HG03571 (cell line): ENCODE results near the gene CCDC93.
A peak's percentile ranks its signal among the peaks of the same experiment; 100 is the strongest.

Source experiments
- ATAC-seq: cut with Tn5 transposase; IDR thresholded peaks from one replicate; pipeline ENCODE4 v1.9.1; 2021; ENCODE audit not compliant: unreplicated experiment

The CCDC93 gene, protein sequence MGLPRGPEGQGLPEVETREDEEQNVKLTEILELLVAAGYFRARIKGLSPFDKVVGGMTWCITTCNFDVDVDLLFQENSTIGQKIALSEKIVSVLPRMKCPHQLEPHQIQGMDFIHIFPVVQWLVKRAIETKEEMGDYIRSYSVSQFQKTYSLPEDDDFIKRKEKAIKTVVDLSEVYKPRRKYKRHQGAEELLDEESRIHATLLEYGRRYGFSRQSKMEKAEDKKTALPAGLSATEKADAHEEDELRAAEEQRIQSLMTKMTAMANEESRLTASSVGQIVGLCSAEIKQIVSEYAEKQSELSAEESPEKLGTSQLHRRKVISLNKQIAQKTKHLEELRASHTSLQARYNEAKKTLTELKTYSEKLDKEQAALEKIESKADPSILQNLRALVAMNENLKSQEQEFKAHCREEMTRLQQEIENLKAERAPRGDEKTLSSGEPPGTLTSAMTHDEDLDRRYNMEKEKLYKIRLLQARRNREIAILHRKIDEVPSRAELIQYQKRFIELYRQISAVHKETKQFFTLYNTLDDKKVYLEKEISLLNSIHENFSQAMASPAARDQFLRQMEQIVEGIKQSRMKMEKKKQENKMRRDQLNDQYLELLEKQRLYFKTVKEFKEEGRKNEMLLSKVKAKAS

DNA sequence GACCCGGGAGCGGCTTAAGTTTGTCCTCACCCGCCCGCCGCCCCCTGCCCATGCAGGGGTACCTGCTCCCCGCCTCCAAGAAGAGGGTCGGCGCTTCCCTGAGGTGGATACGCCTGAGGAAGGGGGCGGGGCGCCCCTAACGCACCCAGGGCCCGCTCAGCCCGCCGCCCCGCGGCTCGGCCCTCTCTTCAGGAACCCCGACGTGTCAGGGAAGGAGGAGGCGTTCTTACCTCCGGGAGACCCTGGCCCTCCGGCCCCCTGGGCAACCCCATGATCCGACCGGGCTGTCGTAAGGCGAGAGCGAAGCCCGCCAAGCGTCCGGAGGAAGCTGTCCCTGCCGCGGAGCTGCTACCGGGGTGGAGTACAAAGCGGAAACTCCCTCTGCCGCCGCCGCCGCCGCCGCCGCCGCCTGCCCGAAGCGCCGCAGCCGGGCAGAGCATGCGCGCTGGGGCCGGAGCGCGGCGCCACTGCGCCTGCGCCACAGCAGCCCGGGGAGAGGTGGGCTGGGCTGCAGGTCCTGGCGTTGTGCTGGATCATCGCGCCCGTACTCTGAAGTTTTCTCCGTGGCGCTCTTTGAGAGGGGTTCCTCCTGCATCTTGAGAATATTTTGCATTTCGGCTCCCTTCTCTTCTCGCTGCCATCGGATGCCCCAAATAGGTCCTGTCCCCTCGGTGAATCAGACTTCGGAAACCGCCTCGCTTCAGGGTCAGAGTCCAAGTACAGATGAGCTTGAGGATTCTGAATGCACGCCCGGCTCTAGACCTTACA, at the start of gene CCDC93:
Gene CCDC93 (minus strand): TSS at position 347 of the 768 bp plus-strand sequence. CDS start 75 bp downstream, at position 272.
- peak; percentile 90 for ATAC-seq

DNA sequence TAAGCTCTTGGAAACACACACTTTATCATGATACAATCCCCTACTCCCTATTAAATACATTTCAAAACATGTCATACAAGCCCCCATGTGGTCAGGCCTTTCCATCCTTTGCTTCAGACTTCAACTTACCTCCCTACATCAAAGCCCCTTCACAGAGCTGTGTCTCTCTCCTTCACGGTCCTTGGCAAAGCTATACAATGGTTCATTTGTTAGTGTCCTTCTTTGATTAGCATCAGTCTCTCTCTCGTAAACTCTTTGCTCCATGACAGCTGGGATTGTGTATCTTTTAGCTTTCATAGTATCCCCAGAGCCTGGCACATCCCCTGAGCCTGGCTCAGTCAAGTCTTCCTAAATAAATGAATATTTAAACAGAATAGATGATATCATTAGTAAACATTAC, 48.8 kb upstream of the CCDC93 start:
- ATAC-seq, result no peak

DNA sequence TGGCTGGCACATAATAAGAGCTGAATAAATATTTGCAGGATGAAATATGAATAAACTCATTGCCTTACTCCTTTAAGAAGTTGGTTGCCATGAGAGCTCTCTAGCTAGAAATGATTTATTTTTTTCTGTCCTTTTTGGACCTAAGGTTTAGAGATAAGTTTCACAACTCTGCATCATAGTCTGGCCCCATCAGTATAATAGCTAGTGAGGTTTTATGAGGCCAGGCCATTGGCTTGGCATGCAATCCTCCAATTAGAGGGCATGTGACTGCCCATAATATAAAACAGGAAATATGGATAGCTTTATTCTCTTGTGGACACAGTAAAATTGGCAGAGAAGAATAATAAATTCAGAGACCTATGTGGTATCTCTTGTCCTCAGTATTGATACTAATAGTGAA, 48.2 kb upstream of the CCDC93 start:
- ATAC-seq, result no peak

DNA sequence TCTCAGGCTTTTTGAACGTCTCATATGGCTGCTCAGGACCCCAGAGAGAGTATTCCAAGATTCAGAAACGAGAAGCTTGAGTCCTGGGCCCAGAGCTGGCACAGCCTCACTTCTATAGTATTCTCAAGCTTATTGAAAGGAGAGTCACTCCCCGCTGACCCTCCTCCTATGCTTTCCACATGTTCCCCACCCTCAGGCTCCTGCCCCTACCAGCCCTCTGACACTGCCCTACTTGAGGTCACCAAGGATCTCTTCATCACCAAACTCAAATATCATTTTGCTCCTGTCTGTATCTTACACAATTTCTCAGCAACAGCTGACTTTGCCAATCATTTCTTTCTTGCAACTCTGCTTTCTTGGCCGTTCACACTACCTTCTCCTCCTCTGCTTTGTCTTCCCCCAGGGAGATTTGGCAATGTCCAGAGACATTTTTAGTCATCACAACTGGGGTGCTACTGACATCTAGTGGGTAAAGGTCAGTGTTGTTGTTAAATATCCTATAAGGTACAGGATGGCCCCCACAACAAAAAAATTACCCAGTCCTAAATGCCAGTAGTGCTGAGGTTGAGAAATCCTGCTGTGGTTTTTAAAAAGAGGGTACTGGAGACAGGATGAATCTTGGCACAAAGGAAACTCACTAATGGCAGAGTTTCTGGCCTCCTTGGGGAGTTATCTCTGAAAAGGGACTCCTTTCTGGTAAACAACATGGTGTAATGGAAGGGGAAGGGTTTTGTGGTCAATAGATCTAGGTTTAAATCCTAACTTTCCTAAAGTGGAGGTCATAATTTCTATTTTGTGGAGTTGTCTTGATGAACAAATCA, 47.5 kb upstream of the CCDC93 start:
- peak; percentile 66 for ATAC-seq

DNA sequence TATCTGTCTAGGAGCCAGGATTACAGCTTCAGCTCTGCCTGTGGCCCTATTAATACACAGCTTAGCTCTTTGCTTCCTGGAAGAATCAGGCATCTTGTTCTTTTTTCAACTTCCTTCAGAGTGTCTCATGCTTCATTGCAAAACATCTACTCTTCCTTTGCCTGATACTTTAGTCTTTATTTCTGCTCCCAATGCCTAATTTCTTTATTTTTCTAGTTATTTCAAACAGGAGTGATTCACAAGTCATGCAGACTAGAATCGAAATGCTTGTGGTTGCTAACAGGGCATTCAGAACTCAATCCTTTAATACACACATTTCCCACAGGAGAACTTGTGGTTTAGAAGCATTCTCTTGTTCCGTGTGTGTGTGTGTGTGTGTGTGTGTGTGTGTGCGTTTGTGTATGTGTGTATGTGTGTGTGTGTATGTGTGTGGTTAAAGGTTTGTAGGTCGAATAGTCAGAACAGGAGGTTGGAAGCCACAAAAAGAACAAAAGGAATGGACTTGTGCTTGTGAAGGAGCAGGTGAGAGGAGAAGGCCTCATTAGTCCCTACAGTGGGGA, 46.1 kb upstream of the CCDC93 start:
- ATAC-seq, result no peak

DNA sequence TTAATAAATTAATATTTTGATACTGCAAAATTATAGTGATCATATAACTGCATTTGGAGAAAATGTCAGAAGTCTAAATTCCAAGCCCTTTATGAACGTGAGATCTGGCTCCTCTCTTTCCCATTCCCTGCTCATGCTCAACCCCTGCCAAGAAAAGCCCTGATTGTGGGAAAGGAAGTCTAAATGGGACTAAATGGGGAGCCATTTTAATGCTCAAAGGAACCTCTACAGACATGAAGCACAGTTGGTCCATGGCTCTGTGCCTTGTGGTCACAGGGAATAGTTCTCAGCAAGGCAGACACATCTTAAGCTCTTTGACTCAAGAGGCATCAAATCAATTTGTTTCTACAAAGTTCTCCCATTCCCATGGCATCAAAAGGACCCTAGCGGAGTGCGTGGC, 45.1 kb upstream of the CCDC93 start:
- no peak for ATAC-seq

DNA sequence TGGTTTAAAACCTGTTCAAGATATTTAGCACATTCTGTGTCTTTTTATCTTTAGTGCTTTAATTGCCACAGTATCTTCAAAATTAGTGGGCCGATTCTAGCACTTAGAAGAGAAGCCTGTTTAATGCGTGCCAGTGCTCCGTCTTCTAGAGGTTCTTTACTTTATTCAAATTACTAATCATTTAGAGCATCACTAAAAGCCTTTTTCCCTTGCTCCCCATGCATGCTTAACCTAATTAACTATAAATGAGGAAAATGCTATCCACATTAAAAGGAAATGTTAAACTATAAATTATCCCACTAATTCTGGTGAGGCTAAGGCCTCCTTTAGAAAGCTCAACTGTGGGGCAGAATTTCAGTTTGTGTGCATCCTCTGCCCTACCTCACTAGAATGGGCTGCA, 42.9 kb upstream of the CCDC93 start:
- ATAC-seq, result no peak

DNA sequence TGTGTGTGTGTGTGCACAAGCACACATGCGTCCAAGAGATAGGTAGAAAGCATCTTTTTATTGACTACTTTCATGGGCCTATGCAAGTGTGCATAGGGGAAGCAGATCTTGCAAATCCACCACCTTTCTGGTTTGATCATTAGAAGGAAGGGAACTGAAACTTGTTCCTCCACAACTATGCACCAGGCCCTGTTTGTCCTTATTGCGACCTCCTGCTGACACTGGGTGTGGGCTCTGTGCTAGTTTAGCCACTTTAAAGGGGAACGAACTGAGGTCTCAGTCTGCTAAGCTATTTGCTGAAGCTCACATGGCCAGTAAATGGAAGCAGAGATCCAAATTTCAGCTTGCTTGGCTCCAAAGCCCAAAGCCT, 42.3 kb upstream of the CCDC93 start:
- ATAC-seq, result peak; percentile 92

DNA sequence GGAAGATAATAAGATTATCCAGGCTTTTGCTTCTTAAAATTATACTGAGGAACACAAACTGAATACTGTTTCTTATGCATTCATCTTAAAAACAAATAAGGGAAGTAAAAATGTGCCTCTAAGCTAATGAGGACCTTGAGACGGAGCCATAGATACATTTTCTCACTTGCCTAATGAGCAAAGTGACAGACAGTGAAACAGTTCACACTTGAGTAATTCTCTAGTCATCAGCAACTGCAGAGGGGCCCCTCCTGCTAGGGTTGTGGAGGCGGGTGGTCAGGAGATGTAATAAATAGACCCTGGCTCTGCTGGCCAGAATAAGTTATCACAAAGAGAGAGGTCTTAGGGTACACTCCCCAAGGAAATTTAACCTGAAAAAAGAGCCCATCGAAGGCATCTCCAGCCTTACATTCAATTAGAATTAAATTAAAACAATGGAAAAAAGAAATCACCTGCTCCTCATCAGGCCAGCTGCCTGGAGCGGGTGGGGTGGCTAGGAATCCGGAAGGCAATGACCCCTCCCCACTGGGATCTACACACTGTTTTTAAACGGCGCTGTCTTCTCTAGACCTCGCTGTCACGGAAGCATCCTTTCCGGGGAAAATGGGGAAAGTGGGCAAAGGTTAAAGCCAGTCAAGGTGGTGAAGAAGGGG, 41.8 kb upstream of the CCDC93 start:
- peak; percentile 74 for ATAC-seq

DNA sequence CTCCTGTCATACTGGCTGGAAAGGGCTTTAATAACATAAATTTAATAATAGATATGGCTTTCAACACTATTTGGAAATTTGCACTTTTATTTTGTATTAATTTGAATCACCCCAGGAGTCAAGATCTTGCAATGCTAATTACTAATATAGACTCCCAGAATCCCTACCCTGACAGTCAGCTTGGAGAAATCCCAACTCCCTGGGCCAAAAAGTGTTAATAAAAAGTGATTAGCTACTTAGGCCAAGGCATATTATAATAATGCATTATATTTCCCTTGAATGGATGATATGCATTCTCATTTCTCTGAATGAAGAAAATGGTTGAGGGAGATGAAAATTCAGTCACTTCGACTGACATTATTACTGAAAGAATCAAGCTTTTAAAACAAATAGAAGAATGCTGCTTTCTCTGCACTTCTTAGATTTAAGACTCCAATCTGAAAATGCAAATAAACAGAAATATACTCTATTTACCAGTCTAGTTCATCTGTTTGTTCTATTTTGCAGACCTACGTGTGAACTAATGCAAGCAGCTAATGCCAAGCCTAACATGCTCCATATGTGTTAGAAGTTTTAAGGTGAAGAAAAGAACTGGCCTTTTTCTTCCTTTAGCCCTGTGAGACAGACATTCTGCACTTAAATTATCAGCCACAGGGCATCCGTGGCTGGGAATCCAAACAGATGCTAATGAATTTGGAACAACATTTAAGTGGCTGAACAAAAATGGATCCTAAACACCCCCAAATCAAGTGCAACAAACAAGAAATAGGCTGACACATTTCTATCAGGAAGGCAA, 40.5 kb upstream of the CCDC93 start:
- no peak for ATAC-seq

DNA sequence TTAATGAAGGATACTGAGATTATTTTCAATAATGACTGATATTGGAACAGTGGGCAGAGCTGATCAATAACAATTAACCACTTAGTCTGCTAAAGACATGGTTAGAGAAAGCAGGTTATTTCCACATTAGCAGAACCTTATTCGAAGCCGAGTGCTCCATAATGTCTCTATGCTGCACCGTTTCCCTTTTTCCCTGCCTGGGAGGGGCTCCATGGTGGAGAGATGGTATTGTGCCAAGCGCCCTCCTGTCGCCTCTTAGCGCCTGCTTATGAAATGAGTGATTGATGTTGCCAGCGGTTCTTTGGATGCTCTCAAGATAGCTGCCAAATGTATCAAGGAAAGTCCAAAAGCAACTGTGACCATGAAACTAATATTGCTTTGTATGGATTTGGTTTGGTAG, 39.8 kb upstream of the CCDC93 start:
- no peak for ATAC-seq

DNA sequence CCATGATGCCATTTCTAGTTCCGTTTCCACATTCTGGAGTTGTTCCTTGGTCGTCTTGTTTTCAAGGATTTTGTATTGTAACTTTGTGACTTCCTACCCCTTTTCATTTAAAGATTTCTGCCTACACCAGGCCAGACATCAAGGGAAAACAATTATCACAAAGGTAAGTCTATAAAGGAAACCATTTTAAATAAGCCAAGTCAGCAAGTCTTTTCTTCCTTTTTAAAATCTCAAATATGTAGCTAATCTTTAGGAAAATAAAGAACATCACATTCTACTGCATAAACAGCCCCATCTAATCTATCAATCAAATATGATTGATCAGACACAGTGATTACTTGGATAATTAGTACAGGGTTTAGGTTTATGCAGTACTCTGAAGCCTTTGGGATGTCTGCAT, 38.6 kb upstream of the CCDC93 start:
- ATAC-seq, result no peak

DNA sequence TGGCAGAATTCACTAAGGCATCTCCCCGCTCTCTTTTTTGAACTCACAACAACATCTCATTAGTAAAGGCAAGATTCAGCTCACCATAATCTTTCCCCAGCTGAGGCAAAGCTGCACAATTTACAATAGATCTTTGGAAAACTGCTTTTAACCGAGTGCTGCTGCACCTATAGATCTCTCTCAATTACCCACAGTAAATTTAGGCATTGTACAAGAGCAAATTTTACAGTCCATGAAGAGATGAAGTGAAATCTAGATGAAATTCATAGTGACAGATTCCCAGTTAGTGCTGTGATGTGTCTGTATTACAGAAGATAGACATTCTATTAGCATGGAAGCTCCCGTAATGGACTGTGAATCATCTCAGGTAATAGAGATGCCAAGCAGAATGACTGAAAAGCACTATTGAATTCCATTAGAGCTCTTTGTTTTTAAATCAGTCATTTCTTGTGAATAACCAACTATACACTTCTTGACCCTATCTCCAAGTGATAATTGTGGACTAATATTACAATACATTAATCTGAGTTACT, 38.0 kb upstream of the CCDC93 start:
- ATAC-seq, result no peak

DNA sequence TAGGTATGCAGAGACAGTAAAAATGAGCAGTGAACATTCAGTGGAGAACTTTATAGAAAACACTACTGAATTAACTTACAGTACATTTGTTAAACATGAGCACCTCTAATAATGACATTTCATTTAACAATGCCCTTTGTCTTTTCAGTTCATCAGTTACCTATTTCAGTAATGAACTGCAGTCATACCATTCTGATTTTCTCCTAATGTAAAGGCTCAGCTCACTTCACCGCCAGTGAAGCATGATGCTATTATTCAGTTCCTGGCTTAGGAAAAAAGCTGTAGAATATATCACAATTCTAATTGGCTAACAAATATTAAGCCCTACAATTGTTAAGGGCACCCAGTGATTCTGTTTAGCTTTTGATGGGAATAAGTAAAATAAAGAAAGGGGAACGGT, 37.1 kb upstream of the CCDC93 start:
- ATAC-seq, result no peak

DNA sequence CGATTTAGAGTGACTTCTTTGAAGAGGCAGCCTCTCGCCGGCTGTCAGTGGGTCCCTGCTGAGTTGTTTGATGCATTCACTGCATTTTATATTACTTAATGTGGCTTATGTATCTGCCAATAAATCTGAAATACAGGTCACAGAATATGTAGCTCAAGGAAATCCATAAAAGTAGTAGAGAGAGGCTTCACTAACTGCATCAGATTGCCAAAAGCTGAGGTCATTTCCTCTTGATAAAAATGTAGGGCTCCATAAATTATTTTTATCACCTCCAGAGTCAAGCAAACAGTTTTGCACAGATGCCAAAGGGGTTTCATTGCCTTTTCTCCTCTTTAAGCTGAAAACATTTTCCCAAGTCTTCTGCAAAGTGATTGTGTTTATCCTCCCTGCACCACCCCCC, 36.5 kb upstream of the CCDC93 start:
- ATAC-seq, result no peak

DNA sequence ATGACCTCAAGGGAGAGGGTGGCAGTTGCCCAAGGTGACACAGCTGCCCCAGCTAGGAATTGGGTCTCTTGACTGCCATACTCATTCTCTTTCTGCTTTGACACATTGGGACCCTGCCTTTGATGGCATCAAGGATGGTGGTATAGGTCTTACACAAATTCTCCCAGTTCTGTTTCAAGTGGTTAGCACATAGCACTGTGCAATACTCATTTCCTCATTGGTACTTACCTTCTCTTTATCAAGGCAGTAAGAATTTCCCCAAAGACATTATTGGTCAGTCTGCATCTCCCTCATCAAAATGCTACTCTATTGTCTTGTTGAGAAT, 35.9 kb upstream of the CCDC93 start:
- peak; percentile 53 for ATAC-seq

DNA sequence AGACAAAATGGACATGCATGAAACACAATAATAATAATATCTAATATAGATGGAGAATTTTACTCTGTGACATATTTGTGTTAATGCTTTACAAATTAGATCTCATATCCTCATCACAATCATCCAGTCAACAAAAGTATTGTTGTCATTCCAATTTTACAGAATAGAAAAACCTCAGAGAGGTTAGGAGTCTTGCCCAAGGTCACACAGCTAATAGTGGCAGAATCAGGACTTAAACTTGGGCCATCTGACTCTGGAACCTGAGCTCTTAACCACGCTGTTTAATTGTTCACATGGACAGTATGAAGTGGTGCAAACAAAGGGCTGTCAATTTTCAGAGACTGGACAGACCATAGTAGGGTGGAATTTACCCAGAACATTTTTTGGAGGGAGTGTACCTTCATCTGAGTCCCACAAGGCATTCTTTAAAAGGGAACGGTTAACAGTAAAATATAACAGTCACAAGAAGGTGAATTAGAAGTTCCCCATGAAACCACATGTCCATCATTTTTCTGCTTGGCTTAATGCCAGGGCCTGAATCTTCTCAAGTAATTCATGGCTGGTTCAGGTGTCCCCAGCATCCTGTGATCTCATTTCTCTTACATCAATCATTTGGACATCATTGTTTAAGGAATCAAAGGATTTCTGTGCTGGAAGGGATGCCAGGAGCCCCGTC, 35.4 kb upstream of the CCDC93 start:
- ATAC-seq, result no peak

DNA sequence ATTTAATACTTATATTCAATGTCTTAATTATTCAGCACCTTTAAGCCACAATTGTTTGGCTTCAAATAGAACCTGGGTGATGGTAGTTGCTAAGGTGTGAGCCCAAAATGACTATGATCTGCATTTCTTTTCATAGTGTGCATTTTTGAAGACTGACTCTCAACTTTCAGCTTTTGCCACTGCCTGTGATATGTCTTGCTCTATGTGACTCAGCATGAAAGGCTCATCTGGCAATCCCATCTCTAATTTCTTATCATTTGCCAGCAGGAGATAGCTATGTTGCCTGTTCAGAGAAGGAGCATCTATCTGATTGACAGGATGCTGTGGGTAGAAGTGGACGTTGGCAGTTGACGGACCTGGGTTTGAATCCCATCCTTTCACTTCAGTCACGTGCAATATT, 34.5 kb upstream of the CCDC93 start:
- ATAC-seq, result no peak

DNA sequence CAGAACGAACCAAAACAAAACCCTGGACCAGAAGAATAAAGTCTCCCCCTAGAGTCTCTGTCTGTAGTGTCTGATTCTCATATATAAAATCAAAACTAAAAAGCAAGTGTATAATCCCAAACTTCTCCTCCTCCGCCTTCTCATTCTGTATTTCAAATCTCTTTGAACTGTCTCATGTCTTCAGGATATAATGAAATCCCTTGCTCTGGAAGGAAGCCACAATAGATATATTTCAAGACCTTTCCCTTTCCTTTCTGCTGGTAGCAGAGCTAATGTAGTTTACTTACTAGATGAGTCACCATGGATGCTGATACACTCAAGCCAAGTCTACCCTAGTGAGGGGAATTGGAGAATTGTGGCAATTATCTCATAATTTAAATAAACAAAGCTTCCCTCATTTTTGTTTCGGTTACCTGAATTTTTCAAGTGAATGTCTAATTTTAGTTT, 33.5 kb upstream of the CCDC93 start:
- ATAC-seq, result no peak
